ENCODE data around the gene TMBIM4.

GRCh38 chr12:66127650-66128049 is 42.1 kb downstream of the TMBIM4 start:
- TF ChIP-seq POLR2A (IDR thresholded peaks at IDR 0.05; ENCODE audit: low read length), result no peak
- TF ChIP-seq RFX5 (IDR thresholded peaks at IDR 0.05), result no peak
- TF ChIP-seq, protein P1, sequence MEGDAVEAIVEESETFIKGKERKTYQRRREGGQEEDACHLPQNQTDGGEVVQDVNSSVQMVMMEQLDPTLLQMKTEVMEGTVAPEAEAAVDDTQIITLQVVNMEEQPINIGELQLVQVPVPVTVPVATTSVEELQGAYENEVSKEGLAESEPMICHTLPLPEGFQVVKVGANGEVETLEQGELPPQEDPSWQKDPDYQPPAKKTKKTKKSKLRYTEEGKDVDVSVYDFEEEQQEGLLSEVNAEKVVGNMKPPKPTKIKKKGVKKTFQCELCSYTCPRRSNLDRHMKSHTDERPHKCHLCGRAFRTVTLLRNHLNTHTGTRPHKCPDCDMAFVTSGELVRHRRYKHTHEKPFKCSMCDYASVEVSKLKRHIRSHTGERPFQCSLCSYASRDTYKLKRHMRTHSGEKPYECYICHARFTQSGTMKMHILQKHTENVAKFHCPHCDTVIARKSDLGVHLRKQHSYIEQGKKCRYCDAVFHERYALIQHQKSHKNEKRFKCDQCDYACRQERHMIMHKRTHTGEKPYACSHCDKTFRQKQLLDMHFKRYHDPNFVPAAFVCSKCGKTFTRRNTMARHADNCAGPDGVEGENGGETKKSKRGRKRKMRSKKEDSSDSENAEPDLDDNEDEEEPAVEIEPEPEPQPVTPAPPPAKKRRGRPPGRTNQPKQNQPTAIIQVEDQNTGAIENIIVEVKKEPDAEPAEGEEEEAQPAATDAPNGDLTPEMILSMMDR (IDR thresholded peaks at IDR 0.05), result no peak
- TF ChIP-seq EP300 (IDR thresholded peaks at IDR 0.05), result no peak
- no peak for TF ChIP-seq EHMT2 (IDR thresholded peaks at IDR 0.05; ENCODE audit: low read depth)
- no peak for TF ChIP-seq ESRRA (IDR thresholded peaks at IDR 0.05; ENCODE audit: borderline replicate concordance, low read length)
- TF ChIP-seq REST (IDR thresholded peaks at IDR 0.05), result no peak
- TF ChIP-seq RAD21 (conservative IDR thresholded peaks at IDR 0.05 in 1 of 2, IDR thresholded peaks at IDR 0.05 in 1 of 2), result no peak

Data from A549 (cell line).